Caki2 (cell line): Measurements from ENCODE around the gene PP2D1. TPM values are rescaled to one million over a fixed set of nuclear protein-coding genes. Genes with fewer than 3 reads are reported as not detected.

ENCODE experiments used
- DNase-seq: peaks from one replicate; pipeline ENCODE4 v3.0.0-alpha.2; 2015; ENCODE audit warnings: low read depth
- in situ Hi-C: cut with HindIII; loops from 2 replicates; pipeline ENCODE4 v1.10.0; 2016; ENCODE audit warnings: low sequenced_read_pairs, low pct_unique_long_range_greater_than_20kb, mixed read lengths
- total RNA-seq: library from RNA; depleted of rRNA; stranded (reverse); fragments of >200 nt; shearing (Covaris generic); gene quantifications from 2 replicates; pipeline ENCODE4 v1.2.3, GENCODE V29; 2014; ENCODE audit warnings: low replicate concordance; rRNA removed

Gene PP2D1
- total RNA-seq, 1 experiment from 2014 or later = not detected

DNA sequence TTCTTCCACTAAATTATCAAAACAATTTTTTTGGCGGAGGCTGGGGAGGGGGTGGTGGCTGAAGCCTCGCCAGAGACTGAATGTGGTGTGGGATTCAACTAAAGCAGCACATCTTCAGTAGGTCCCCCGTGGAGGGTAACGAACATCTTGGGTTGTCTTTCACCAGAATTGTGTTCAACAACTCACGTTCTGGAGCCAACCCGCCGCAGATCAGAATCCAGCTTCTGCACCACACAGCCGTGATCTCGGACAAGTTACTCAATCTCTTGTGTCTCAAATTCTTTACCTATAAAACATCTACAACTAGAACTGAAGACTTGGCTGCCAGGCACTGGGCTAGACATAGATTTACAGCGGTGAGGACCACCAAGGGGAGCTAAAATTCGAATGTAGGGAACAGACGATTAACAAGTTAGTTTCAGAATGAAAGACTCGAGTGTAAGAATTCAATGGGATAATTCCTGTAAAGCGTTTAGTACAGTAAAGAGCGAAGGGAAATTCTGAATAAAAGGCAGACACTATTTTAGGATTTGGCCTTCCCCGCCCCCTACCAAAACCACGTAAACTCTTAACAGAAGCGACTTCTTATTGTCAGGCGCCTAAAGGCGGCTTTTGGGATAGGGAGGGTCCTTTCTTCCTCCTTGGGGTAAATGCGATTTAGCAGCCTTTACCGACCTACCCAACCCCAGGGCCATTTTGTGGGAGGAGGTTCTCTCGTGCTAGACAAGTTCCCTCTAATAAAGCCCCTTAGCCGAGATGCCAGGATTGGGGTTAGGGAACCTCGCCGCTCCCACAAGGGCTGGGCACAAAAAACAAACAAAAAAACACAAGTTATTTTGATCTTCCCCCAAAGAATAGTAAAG lies 65.9 kb downstream of the PP2D1 start:
- in situ Hi-C loops = no loop called here
- DNase-seq = no peak

GRCh38 chr3:19945534-19945933 lies 66.5 kb downstream of the PP2D1 start:
- in situ Hi-C loops = no loop called here
- no peak for DNase-seq

GRCh38 chr3:19940643-19941042 lies 71.4 kb downstream of the PP2D1 start:
- in situ Hi-C loops = no loop called here
- DNase-seq = no peak

DNA sequence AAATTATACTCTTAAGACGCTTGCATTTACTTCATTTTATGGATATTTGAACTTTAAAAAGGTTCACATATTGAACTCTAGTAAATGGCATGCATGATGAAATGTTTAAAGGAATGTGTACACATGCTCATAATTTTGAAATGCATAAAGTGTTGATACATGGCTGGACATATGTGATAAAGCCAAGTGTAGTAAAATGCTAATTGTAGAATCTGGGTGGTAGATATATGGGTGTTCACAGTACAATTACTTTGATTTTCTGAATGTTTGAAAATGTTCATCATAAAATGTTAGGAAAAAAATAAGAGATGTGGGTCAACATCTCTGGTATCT lies 73.8 kb downstream of the PP2D1 start:
- in situ Hi-C loops = no loop called here
- no peak for DNase-seq

GRCh38 chr3:19937459-19938294 lies 74.4 kb downstream of the PP2D1 start:
- in situ Hi-C loops = no loop called here
- DNase-seq = no peak

Other genes starting within 250 kb of the PP2D1 start
- 1.6 and 1.8 TPM in 2 replicates for gene EFHB, start 78.0 kb downstream of the PP2D1 start, total RNA-seq
- gene RAB5A, start 65.2 kb downstream of the PP2D1 start, total RNA-seq = 28.4 and 34.8 TPM in 2 replicates
- 0.57 TPM in 1 of 2 replicates, not detected in the other for gene KAT2B, start 28.2 kb upstream of the PP2D1 start, total RNA-seq
- gene SGO1, start 173.9 kb upstream of the PP2D1 start, total RNA-seq = 9.4 and 10.8 TPM in 2 replicates